Activated CD4-positive, alpha-beta memory T cell treated with anti-CD3 and anti-CD28 coated beads for 36 hours (primary cell): ENCODE measurements around the gene MOB2. TPM values are rescaled to one million over a fixed set of nuclear protein-coding genes. Genes with fewer than 3 reads are reported as not detected.

ENCODE experiments used
- CTCF ChIA-PET: fragments of 350-600 bp; sonication (Branson Sonifier 250); formaldehyde crosslinking; loops from one replicate; lab custom pipeline; 2021; ENCODE audit warnings: antibody characterized with exemption, inconsistent platforms; lab: Charles Lee
- POLR2A ChIA-PET: fragments of 350-600 bp; sonication (Branson Sonifier 250); formaldehyde crosslinking; loops from one replicate; lab custom pipeline; 2021; ENCODE audit warnings: antibody characterized with exemption; lab: Charles Lee
- DNase-seq: peaks from one replicate; pipeline ENCODE4 v3.0.0-alpha.2; 2020
- H3K27ac Mint-ChIP-seq: one replicate; pipeline ENCODE4 v1.8.0; 2021; ENCODE audit warnings: mixed read lengths
- H3K27me3 Mint-ChIP-seq: one replicate; pipeline ENCODE4 v1.8.0; 2021; ENCODE audit warnings: mixed read lengths
- H3K36me3 Mint-ChIP-seq: one replicate; pipeline ENCODE4 v1.8.0; 2021; ENCODE audit warnings: mixed read lengths
- H3K4me1 Mint-ChIP-seq: one replicate; pipeline ENCODE4 v1.8.0; 2021; ENCODE audit warnings: low read depth, mixed read lengths
- H3K4me3 Mint-ChIP-seq: one replicate; pipeline ENCODE4 v1.8.0; 2021; ENCODE audit warnings: mild to moderate bottlenecking, mixed read lengths
- H3K9me3 Mint-ChIP-seq: one replicate; pipeline ENCODE4 v1.8.0; 2021; ENCODE audit warnings: mixed read lengths
- intact Hi-C: fragments of 100-400 bp; cut with micrococcal nuclease; formaldehyde crosslinking; loops from one replicate; pipeline ENCODE4 v1.15.1; 2023
- total RNA-seq, 2 experiments: library from RNA; stranded (reverse); gene quantifications; one replicate each; pipeline ENCODE4 v1.2.3, GENCODE V29; 2021

The MOB2 gene
- total RNA-seq, 2 experiments from 2014 or later: 15.9 to 17.9 TPM

- H3K27ac Mint-ChIP-seq: no peak overlapping the region
- no peak for DNase-seq
- peaks cover 30% of the 10 kb centered on the region for H3K4me1 Mint-ChIP-seq
Observed at GRCh38 chr11:1508986-1509385, 22.4 kb upstream of the MOB2 start.

GRCh38 chr11:1508491-1508891 is 21.9 kb upstream of the MOB2 start:
- no peaks in the 10 kb centered on the region for H3K27me3 Mint-ChIP-seq
- H3K36me3 Mint-ChIP-seq: peaks cover 1% of the 10 kb centered on the region
- H3K27ac Mint-ChIP-seq: no peak overlapping the region
- intact Hi-C loops: no loop called here
- H3K9me3 Mint-ChIP-seq: no peaks in the 10 kb centered on the region
- ChIA-PET POLR2A (no interaction called here), CTCF (no interaction called here)
- DNase-seq: no peak
- no peak overlapping the region for H3K4me3 Mint-ChIP-seq
- peaks cover 26% of the 10 kb centered on the region for H3K4me1 Mint-ChIP-seq

More at GRCh38 chr11:1508986-1509385, 22.4 kb upstream of the MOB2 start:
- POLR2A ChIA-PET: no interaction called here
- Mint-ChIP-seq H3K9me3 (no peaks in the 10 kb centered on the region), H3K4me3 (no peak overlapping the region), H3K27me3 (no peaks in the 10 kb centered on the region), H3K36me3 (peaks cover 1% of the 10 kb centered on the region)
- CTCF ChIA-PET: no interaction called here
- intact Hi-C loops: no loop called here

DNA sequence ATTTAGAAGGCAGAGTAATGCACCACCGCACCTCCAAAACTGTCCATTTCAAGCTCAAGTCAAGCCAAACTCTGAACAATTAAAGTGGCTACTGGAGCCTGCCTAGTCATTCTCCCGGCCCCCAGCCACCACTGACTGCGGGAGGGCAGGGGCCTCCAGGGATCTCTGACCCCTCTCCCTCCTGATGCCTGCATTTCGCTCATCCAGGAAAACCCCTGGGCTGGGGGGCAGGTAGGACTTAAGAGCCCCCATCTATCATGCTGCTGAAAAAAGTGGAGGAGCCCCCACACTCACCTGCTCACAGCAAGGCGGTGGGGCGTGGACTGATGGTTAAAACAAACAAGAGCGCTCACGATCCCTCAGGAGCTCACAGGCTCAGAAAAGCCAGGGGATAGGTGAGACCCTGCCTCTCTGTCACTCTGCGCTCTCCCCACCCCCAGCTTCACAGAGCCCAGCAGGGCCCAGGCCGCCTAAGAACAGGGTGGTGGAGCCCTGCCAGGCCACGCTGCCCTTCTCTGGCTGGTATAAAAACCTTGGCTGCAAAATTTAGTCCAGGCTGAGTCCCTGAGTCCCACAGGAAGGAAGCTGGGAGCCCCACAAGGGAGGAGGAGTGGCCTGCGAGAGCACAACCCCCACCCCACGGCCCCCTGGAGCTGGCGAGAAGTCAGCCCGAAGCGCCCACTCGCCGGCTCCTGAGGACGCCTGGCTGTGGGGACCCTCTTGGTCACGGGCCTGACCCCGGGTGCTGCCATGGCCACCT is 21.0 kb upstream of the MOB2 start:
- H3K4me1 Mint-ChIP-seq: peaks cover 22% of the 10 kb centered on the region

GRCh38 chr11:1506981-1507380 is 20.4 kb upstream of the MOB2 start:
- DNase-seq: no peak
- Mint-ChIP-seq H3K36me3 (no peaks in the 10 kb centered on the region), H3K27ac (no peak overlapping the region), H3K27me3 (no peaks in the 10 kb centered on the region), H3K9me3 (no peaks in the 10 kb centered on the region), H3K4me1 (peaks cover 18% of the 10 kb centered on the region), H3K4me3 (no peak overlapping the region)
- CTCF ChIA-PET: interaction anchor here (0.6 to 1.6 kb wide), 4 partner anchors 8 to 68 kb away, joined by 3 to 4 read pairs (median 3); no protein-coding TSS in a partner anchor
- POLR2A ChIA-PET: no interaction called here
- intact Hi-C loops: no loop called here

More for the DNA sequence above, 21.0 kb upstream of the MOB2 start:
- no peak for DNase-seq
- intact Hi-C loops: no loop called here
- ChIA-PET CTCF (interaction anchor here (0.6 to 1.3 kb wide), 3 partner anchors 8 to 67 kb away, joined by 3 read pairs; no protein-coding TSS in a partner anchor), POLR2A (no interaction called here)
- no peaks in the 10 kb centered on the region for H3K9me3 Mint-ChIP-seq
- no peak overlapping the region for H3K27ac Mint-ChIP-seq
- no peak overlapping the region for H3K4me3 Mint-ChIP-seq
- H3K27me3 Mint-ChIP-seq: no peaks in the 10 kb centered on the region
- H3K36me3 Mint-ChIP-seq: peaks cover 1% of the 10 kb centered on the region

GRCh38 chr11:1505480-1505879 is 18.9 kb upstream of the MOB2 start:
- DNase-seq: no peak
- Mint-ChIP-seq H3K27ac (no peak overlapping the region), H3K9me3 (no peaks in the 10 kb centered on the region), H3K4me1 (peaks cover 22% of the 10 kb centered on the region), H3K4me3 (no peak overlapping the region), H3K36me3 (peaks cover 1% of the 10 kb centered on the region), H3K27me3 (no peaks in the 10 kb centered on the region)
- intact Hi-C loops: no loop called here
- CTCF ChIA-PET: interaction anchor here (1.6 kb wide), 1 partner anchor 10 kb away, joined by 4 read pairs; no protein-coding TSS in a partner anchor
- POLR2A ChIA-PET: no interaction called here

DNA sequence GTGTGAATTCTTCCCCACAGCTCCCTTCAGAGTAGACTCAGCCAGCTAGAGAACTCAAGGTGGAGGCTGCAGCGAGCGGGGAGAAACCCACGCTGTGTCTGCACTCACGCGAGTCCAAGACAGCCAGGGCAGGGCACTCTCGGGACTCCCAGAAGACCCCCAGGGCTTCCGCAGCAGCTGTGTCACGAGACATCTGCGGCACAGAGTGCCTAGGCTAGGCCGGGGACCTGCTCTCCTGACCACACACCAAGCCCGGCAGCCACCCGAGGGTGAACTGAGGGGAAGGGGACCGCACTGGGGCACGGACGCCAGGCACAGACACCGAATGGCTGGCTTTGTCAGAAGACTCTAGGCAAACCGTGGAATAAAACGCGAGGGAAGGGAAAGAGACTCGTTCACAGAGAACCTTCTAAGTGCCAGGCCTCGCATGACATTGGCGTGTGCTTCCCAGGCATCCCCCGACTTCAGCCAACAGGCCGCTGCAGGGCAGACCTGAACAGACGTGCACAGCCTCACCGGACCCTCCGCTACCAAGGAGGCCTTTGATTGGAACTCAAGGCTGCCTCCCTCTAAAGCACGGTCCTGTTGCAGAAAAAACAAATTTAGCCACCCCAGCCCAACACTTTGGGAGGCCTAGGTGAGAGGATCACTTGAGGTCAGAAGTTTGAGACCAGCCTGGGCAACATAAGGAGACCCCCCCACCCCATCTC is 18.2 kb upstream of the MOB2 start:
- H3K4me3 Mint-ChIP-seq: no peak overlapping the region
- POLR2A ChIA-PET: no interaction called here
- no peak for DNase-seq
- CTCF ChIA-PET: no interaction called here
- peaks cover 21% of the 10 kb centered on the region for H3K4me1 Mint-ChIP-seq
- H3K36me3 Mint-ChIP-seq: peaks cover 5% of the 10 kb centered on the region
- H3K27me3 Mint-ChIP-seq: no peaks in the 10 kb centered on the region
- H3K27ac Mint-ChIP-seq: no peak overlapping the region
- intact Hi-C loops: no loop called here
- H3K9me3 Mint-ChIP-seq: no peaks in the 10 kb centered on the region

GRCh38 chr11:1504138-1504537 is 17.6 kb upstream of the MOB2 start:
- DNase-seq: no peak
- CTCF ChIA-PET: no interaction called here
- Mint-ChIP-seq H3K4me1 (peaks cover 17% of the 10 kb centered on the region), H3K36me3 (peaks cover 5% of the 10 kb centered on the region), H3K27me3 (no peaks in the 10 kb centered on the region), H3K27ac (no peak overlapping the region), H3K4me3 (no peak overlapping the region), H3K9me3 (no peaks in the 10 kb centered on the region)
- intact Hi-C loops: no loop called here
- POLR2A ChIA-PET: no interaction called here

- H3K27me3 Mint-ChIP-seq: no peaks in the 10 kb centered on the region
- no peaks in the 10 kb centered on the region for H3K9me3 Mint-ChIP-seq
- no peak for DNase-seq
- ChIA-PET POLR2A (no interaction called here), CTCF (no interaction called here)
- intact Hi-C loops: no loop called here
- H3K4me3 Mint-ChIP-seq: no peak overlapping the region
- peaks cover 17% of the 10 kb centered on the region for H3K4me1 Mint-ChIP-seq
- H3K36me3 Mint-ChIP-seq: peaks cover 8% of the 10 kb centered on the region
- H3K27ac Mint-ChIP-seq: no peak overlapping the region
Observed at GRCh38 chr11:1503708-1504104, 17.1 kb upstream of the MOB2 start.

GRCh38 chr11:1502954-1503707 is 16.6 kb upstream of the MOB2 start:
- no peak for DNase-seq
- no peaks in the 10 kb centered on the region for H3K27me3 Mint-ChIP-seq
- peaks cover 21% of the 10 kb centered on the region for H3K4me1 Mint-ChIP-seq
- ChIA-PET CTCF (no interaction called here), POLR2A (no interaction called here)
- intact Hi-C loops: no loop called here
- no peaks in the 10 kb centered on the region for H3K9me3 Mint-ChIP-seq
- no peak overlapping the region for H3K27ac Mint-ChIP-seq
- H3K36me3 Mint-ChIP-seq: peaks cover 12% of the 10 kb centered on the region
- no peak overlapping the region for H3K4me3 Mint-ChIP-seq

DNA sequence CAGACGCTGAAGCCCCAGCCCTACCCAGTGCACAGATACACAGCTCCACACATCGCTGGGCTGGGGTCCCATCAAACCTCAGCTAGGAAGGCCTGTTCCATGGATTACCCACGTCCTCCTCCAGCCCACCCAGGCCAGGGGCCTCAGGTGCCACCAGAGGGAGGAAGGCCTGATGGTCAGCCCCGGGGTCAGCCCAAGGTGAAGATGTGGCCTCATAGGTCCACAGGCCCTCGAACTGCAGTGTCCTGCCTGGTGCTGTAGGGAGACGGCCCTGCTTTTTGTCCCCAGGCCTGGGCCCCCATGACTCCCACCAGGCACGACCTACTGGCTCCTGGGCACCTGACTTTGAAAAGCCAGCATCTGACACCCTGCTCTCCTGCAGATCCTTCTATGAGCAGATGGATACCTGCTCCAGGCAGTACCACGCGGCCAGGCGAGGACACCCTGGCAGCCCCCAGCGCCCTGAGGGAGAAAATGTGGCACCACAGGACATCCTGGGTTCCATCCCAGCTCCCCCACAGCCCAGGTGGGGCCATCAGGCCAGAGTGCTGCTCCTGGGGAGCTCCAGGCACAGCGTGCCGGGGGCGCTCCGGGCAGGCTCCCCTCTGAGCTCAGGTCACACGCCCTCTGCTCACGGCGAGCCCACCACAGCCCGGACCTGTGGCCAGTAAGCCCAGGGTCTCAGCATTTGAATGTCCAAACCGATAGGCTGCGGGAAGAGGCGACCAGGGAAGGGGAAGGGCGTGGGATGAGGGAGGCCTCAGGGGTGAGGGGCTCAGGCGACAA is 15.8 kb upstream of the MOB2 start:
- H3K9me3 Mint-ChIP-seq: no peaks in the 10 kb centered on the region
- CTCF ChIA-PET: no interaction called here
- H3K27me3 Mint-ChIP-seq: no peaks in the 10 kb centered on the region
- no peak overlapping the region for H3K27ac Mint-ChIP-seq
- POLR2A ChIA-PET: no interaction called here
- intact Hi-C loops: no loop called here
- H3K4me1 Mint-ChIP-seq: peaks cover 29% of the 10 kb centered on the region
- peaks cover 13% of the 10 kb centered on the region for H3K36me3 Mint-ChIP-seq
- no peak overlapping the region for H3K4me3 Mint-ChIP-seq
- DNase-seq: no peak

DNA sequence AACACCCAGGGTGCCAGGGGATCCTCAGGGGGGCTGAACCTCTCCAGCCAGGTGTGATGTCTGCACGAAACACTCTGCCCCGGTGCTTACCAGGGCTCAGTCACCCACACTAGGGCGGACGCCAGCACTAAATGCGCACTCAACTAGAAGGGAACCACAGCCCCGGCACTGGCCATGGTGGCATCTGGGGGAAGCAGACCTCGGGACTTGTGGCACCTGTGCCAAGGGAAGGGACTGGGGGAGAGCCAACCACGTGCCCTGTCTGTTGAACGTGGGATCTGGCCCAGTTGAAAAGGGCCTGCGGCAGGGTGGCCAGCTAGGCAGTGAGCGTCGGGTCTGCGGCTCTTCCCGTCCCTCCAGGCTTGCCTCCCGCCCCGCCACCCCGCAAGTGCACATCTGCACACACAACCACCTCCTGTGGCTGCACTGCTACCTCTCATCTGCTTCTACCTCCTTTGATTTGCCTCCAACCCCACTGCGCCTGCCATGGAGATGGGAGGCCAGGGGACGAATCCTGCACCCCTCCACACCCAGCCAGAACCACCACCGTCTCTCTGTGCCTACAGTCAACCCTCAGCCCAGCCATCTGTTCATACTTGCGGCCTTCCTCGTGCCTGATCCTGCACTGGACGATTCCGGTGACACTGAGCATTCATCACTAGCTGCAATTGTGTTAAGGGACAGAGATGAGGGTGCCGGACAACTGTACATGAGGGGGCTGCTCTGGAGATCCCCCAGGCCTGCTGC is 15.0 kb upstream of the MOB2 start:
- no peak overlapping the region for H3K27ac Mint-ChIP-seq
- peaks cover 13% of the 10 kb centered on the region for H3K36me3 Mint-ChIP-seq
- H3K9me3 Mint-ChIP-seq: no peaks in the 10 kb centered on the region
- H3K27me3 Mint-ChIP-seq: no peaks in the 10 kb centered on the region
- no peak overlapping the region for H3K4me3 Mint-ChIP-seq
- peaks cover 37% of the 10 kb centered on the region for H3K4me1 Mint-ChIP-seq
- ChIA-PET CTCF (no interaction called here), POLR2A (no interaction called here)
- no peak for DNase-seq
- intact Hi-C loops: no loop called here
